Measurements from ENCODE around the gene SMIM8.

SMIM8 gene

DNA sequence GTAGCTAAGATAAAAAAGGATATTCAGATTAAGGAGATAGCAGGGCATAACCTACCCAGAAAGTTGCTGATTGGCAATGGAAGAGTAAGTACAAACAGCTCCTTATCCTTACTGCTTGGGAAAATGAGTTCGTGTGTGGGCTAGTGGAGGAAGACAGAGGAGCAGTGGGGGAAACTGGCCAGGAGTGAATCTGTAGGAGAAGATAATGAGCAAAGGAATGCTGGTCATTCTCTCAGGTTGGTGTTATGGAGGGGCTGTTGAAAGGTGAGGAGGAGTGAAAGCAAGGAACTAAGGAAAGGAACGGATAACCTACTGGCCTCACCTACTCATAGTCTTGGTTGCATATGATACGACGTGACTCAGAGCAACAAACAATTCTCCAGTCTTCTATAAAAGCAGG is 14.0 kb downstream of the SMIM8 start:
- DNase-seq: no peak

DNA sequence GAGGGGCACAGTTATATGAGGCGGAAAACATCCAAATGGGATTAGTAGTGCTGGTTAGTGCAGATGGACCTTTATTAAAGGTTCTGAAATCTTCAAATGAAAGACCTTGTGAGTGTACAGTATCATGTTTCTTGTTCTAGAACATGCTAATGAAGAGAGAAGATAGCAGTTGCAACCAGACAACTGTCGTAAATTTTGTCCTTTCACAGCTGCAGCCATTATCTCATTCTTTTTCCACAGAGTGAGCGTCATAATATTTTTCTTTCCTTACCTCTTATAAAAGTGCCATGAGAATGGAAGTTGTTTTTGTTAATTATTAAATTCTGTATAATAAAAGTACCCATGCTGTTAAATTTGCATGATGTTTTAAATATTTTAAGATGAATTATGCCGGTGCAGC is 17.8 kb downstream of the SMIM8 start:
- no peak for DNase-seq

DNA sequence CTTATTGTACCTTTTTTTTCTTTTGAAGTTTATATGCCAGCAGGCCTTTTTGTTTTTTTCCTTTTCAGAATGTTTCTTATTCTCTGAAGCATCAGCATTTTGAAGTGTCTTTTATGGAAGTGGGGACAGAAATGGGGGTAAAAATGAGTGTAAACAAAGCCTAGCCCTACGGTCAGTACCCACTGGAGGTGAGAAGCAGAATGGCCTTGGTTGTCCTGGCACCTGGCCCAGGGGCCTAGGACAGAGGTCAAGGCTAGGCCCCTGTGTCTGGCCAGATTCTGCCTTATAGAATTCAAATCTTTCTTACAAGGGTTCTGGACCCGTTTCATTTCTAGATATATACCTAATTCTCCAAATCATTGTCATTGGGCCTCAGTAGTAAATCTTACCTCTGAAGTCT is 18.8 kb downstream of the SMIM8 start:
- DNase-seq: no peak

DNA sequence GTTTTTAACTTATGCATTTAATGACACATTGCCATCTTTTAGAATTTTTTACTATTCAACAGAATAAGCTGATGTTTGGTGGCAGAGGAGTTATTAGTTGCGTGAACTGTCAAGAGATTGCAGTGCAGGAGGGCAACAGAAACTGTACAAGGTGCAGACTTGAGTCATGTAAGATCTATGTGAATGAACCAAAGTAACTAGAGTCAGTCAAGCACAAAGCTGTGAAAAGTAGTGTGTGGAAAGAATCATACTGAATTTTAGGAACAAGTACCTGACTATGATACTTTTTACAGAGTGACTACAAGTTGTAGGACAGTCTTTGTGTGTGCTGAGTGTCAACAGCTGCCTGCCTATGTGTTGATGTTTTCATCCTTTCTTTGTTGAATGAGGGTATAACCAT is 19.5 kb downstream of the SMIM8 start:
- DNase-seq: no peak

DNA sequence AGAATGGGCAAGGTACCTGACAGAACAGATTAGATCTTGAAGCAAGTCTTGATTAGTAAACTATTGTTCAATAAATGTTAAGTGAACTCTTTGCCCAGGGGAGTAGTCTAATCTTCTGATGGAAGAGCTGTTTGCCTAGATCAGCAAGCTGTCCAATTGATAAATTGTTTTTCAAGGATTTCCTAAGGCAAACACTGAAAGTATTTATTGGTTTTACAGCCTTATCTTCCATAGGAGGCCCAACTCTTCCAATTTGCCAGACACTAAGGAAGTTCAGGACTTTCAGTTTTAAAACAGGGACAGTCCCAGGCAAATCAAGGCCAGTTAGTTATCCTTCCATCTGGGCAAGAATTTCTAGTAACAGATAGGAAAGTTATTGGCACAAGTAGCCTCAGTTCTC is 20.4 kb downstream of the SMIM8 start:
- no peak for DNase-seq

DNA sequence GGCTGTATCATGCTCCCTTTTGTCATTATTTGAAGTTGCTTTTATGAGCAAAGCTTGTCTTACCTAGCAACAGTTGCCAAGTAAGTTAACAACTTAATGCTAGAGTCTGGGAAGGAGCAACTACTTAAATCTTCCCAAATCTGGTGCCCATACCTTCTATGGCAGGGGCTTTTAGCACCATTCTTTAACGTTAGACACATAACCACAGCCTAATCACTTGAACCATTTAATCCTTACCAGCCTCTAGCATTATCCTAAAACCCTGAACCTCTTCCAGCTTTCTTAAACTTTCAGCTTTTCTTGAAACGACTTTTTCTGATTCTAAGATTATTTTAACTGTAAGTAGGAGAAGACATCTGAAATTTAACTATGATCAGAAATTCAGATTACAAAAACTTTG is 22.3 kb downstream of the SMIM8 start, which contains the start of gene C6orf163:
C6orf163 (plus strand) TSS at position 83 of the 400 bp plus-strand sequence; CDS start at position 370, 287 bp downstream.
- no peak for DNase-seq

DNA sequence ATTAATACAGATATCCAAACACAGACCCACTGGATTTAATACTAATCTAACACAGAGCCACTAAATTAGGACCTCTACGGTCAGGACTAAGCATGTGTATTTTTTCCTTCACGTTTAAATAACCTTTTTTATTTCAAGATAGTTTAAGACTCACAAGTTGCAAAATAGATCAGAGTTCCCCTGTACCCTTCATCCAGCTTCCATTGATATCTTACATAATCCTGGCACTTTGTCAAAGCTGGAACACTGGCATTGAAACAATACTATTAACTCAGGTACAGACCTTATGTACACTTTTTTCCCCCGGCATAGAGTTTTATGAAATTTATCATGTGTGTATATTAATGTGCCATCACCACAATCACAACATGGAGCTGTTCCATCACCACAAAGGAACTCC is 24.3 kb downstream of the SMIM8 start:
- no peak for DNase-seq

DNA sequence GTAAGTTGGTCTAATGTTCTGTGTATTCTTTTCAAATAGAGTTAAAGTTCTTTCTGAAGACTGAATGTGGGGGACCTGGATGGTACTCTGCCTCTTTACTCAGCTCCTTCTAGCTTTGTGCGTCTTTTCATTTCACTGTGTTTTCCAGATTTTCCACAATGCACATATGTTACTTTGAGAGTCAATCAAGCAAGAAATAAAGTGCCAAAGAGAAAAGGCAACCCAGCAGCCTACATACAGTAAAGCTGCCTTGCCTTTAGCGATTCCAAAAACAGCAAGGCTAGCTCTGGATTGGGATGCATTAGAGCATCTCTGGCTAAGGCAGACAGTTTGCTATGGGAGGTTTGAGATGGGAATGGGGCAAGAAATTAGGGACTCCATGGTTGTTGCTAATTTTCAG is 27.5 kb downstream of the SMIM8 start:
- no peak for DNase-seq

DNA sequence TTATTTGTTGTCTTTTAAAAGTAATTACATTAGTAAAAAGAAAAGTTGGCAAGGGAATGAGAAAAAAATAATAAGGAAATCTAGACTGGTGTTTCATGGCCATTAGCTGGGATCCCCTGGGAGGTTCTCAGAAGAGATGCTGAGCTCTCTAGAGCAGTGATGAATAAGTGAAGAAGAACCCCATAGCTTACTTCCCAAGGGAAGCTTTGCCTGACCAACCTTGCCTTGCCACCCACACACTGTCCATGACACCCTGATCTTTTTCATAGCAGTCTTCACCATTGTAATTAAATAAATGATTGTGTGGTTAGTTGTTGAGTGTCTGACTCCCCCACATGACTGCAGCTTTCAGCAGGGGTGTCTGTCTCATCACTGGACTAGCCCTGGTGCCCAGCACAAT is 28.1 kb downstream of the SMIM8 start:
- no peak for DNase-seq

DNA sequence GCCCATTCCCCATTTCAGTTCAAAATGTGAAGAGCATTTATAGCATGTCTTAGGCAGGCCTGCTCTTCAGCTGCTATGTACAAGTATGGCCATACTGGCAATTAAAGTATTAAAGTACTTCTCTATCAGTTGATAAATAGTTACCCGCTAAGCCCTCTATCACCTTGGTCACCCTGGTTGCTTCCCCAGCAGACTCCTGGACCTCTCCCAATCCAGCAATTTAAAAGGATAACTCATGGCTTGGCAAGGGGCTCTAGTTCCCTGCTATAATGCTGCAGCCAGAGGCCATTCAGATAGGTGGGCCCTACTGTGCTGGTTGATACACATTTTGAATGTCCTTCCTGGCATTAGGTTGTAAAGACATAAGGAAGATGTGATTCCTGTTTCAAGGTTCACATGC is 29.2 kb downstream of the SMIM8 start:
- no peak for DNase-seq

DNA sequence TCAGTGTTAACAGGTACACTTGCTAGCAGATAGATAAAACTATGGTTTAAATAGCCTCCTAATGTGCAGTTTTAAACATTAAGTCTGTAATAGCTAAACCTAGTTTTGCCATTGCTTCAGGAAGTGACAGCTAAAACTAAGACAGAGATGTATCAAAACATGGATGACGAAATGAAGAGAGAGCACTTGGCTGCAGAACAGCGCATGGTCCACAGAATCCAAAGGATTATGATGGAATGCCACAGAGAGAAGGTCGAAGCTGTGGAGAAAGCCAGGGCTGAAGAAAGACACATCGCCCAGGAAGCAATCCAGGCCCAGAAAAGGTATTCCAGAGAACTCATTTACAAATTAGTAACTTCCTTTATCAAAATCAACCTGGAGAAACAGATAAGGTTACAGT is 33.8 kb downstream of the SMIM8 start:
- DNase-seq: no peak

DNA sequence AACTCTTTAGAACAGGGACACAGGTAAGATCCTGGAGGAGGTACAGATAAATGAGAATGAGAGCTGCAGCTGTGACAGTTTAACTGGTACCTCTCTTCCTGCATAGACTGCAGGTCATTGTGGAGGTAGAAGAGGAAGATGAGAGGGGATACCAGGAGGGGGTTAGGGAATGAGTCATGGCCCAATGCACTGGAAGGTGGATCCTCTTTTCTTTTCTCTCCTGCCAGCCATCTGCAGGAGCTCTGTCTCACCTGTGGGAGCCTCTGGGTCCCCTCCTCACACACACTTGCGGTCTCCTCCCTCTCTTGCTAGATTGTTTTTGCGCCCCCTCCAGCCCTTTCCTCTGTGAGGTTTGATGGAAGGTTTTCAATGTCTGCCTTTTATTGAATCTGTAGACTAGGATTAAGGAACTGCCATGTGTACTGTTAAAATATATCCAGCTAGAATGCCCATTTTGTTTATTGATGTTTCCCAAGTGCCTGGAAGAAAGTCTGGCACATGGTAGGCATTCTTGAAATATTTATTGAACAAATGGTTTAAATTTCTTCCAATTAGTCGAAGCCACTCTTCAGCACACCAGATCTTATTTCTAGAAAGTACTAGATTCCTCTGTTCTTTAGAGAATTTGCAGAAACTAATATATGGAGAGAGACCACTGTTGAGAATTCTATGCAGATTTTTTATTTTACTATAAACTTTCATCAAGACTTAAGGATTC is 35.2 kb downstream of the SMIM8 start:
- DNase-seq: no peak

DNA sequence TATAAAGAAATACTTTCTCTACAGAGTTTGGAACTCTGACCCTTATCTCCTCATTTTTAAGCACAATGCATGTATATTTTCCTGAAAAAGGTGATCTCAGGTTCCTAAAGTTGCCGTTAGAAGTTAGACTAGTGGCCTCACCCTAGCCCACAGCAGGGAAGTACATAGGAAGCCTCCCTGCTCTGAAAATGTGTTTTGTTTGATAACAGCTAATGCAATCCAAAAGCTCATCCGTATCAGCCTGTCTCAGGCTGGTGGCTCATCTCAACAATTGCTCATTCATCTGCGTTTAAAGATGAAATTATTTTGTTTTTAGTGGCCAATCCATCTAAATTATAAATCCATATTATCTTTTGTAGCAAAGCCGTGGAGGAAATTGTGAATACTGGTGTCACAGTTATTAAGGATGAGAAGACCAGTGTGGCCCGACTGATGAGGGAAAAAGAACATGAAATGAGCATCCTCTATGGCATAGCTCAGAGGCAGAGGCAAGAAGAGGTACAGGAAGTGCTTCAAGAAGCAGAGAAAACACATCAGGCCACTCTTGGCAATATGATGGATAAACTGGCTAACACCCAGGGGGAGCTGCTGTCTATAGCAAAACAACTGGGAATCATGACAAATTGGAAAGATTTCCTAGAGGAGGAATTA is 42.3 kb downstream of the SMIM8 start:
- DNase-seq: no peak

DNA sequence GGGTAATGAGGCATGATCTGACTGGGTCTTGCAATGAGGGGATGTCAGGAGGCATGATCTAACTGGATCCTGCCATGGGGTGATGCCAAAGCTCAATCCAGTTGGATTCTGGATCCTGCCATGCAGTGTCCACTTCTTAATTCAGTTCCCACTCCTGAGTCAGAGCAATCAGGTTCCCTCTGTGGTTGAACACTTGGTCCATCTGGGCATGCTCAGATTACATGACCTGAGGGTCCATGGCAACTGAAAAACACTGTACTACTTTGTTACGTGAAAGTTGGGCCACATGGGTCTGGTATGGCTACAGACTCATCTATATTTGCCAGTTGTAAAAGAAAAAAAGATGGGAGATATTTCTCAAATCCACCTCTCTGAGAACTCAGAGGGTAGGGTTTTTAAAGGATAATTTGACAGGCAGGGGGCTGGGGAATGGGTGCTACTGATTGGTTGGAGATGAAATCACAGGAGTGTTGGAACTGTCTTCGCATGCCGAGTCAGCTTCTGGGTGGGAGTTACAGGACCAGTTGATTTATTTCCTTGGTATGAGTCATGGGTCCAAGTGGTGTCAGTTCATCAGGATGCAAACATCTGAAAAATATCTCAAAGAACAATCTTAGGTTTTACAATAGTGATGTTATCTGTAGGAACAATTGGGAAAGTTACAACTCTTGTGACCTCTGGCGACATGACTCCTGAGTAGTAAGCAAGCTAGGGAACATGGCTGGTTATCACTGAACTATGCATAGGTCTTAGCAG is 43.9 kb downstream of the SMIM8 start:
- DNase-seq: no peak

DNA sequence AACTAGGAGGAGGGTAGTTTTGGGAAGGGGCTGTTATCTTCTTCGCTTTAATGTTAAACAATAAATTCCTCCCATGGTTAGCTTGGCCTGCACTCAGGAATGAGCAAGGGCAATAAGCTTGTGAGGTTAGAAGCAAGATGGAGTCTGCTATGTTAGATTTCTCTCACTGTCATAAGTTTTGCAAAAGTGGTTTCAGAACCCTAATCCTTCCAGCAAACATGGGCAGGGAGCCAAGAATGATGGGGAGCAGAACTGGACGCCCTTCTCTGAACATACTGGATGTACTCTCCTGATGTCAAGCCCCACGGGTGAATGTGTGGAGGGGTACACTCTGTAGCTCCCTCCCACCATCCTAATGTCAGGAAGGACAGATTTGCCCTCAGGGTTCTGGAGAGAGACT is 44.5 kb downstream of the SMIM8 start:
- DNase-seq: no peak

DNA sequence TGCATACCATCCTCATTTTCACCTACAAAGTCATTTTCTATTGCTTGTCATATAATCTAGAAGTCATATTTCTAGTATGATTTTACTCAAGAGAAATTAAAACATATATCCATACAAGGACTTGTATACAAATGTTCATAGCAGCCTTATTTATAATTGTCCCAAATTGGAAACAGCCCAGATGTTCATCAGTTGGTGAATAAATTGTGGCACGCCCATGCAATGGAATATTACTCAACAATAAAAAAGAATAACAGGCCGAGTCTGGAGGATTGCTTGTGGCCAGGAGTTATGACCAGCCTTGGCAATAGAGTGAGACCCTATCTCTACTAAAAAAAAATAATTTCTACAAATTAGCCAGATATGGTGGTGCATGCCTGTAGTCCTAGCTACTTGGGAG is 51.0 kb downstream of the SMIM8 start:
- no peak for DNase-seq

DNA sequence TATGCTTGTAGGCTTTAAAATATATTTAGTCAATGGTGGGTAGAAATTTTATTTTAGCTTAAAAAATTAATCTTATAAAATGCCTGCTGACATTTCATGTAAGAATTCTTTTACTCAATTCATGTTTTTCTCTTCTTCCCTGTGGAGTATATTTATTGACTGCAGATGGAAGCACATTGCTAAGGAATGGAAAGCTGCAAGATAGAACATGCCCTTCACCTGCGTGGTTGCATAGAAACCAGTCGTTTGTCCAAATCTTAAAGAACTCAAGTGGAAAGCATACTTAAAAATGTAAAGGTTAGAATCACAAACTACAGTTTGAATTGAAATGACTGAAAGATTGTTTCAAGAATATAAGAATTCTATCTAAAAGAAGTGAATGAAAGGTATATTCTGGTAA is 52.9 kb downstream of the SMIM8 start:
- DNase-seq: no peak

DNA sequence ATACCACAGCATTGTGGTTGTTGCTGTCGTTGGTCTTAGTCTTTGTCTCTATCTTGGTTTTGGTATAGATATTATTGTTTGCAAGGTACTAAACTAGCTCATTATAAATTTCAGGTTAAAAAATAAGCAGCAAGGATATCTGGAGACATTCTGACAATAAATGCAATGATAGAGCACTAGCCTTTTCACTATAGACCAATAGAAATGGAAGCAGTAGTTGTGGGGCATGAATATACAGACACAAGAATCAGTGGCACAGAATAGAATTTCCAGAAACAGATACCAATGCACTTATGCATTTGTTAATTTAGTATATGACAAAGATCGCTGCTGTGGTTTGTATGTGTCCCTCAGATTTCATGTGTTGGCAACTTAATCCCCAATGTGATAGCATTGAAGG is 54.3 kb downstream of the SMIM8 start:
- DNase-seq: no peak

DNA sequence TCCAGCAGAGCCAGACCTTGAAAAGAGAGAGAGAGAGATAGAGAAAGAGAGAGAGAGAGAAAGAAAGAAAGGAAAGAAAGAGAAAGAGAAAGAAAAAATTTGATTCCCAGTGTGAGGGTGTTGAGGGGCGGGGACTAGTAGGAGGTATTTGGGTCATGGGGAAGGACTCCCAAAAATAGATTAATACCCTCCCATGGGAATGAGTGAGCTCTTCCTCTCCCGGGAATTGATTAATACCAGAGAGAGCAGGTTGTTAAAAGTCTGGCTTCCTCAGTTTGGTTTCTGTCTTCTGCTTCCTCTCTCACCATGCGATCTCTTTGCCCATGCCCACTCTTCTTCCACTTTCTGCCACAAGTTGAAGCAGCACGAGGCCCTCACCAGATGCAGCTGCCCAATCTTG is 56.6 kb downstream of the SMIM8 start:
- DNase-seq: no peak

DNA sequence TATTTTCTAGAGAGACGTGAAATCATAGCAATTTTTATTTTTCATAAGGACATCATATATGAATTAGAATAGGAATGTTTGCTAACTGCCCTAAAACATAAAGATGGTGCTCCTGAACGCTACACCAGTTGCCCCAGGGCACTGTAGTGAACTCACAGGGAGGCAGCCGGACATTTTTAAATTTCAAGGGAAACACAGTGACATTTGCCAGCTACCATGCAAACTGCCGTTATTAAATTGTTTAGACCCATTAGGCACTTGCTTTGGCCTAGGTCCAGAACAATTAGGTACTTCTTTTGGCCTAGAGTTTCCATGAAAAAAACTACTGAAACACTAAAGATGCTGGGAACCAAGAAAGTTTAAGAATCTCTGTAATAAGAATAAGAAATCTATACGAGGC is 60.5 kb downstream of the SMIM8 start:
- DNase-seq: no peak

DNA sequence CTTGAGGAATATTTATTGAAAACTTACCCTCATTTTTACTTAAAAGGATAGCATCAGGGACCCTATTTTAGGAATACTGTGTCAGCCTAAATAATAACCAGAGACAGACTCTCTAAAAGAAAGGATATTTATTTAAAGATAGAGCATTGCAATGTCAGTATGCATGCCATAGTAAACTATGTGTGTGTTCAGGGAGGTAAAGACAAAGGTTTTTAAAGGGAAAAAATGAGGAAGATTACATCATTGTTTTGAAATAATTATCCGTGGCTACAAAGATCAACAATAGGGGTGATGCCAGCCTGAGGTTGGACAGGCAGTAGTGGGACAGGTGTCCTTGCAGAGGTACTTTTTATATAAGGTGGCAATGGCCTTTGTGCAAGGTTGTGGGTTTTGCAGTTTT is 61.6 kb downstream of the SMIM8 start:
- DNase-seq: no peak

DNA sequence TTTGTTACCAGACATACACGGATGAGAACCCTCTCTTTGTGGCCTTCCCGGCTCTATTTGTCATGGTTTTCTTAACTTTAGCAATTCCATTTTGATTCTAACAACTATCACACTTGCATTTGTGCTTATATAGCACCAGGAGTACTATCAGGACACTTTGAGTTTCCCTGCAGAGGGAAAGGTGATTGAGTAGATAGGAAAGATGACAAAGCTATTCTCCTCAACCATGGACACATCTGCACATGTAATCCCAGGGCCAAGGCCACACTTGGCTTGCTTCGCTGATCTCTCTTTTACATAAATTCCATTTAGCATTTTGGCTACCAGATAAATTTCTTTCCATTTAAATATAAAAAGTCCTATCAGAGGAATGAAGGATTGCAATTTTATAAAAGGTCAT is 62.1 kb downstream of the SMIM8 start:
- DNase-seq: no peak

DNA sequence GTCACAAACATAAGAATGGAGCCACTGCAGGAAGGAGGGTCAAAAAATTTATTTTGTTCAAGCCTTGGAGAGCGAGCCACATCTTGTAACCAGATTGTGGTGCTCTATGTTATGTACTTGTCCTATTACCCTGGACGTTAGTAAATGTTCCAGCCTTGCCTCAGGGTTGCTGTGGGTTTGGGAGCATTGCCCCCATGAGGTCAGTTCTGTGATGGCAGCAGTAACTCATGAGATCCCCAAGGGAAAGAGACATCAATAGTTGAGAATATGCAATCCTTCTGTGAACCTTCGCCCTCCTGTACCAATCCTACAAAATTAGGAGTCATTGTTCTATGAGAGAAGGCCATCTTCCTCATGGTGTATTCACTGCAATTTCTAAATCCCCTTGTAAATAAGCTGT is 68.9 kb downstream of the SMIM8 start:
- DNase-seq: no peak
